Thyroid gland (tissue), 4 donors: ENCODE data around the gene NAV2.

Experiments used
- POLR2A ChIP-seq, 2 donors: fragments of 450-650 bp; IDR thresholded peaks; one replicate each; pipeline ENCODE4 v1.6.1; 2017; ENCODE audit warnings: antibody characterized with exemption in 2 of 2, mild to moderate bottlenecking in 2 of 2, moderate library complexity in 1 of 2
- TF ChIP-seq, protein P1 (sequence below), 6 experiments: fragments of 200-600 bp in 3 of 6; fragments of 450-650 bp in 3 of 6; sonication (generic) in 3 of 6; IDR thresholded peaks; one replicate each; pipeline ENCODE4 v1.5.1; 2016 to 2019; ENCODE audit warnings: antibody characterized with exemption in 6 of 6, mild to moderate bottlenecking in 2 of 6, inconsistent platforms in 1 of 6, moderate library complexity in 1 of 6

DNA sequence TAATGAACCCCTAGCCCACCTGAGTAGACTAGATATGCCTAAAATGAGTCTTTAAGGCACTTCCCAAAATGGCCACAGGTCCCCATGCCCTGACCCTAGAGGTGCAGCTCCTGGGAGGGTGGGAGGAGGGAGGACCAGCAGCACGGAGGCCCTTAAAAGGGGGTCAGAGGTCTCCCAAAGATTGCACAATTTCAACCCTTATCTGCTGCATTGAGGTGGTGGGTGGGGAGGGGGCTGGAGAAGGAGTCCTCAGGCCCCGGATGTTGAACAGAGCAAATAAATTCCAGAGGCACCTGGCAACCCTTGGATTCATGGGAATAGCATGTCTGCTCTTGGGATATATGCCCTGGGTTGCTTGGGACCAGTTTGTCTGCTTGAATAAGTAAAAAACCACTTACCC, 57.6 kb downstream of the NAV2 start:
- TF ChIP-seq, protein P1, sequence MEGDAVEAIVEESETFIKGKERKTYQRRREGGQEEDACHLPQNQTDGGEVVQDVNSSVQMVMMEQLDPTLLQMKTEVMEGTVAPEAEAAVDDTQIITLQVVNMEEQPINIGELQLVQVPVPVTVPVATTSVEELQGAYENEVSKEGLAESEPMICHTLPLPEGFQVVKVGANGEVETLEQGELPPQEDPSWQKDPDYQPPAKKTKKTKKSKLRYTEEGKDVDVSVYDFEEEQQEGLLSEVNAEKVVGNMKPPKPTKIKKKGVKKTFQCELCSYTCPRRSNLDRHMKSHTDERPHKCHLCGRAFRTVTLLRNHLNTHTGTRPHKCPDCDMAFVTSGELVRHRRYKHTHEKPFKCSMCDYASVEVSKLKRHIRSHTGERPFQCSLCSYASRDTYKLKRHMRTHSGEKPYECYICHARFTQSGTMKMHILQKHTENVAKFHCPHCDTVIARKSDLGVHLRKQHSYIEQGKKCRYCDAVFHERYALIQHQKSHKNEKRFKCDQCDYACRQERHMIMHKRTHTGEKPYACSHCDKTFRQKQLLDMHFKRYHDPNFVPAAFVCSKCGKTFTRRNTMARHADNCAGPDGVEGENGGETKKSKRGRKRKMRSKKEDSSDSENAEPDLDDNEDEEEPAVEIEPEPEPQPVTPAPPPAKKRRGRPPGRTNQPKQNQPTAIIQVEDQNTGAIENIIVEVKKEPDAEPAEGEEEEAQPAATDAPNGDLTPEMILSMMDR (IDR thresholded peaks at IDR 0.05): no peak
- TF ChIP-seq POLR2A (IDR thresholded peaks at IDR 0.05): no peak
